ENCODE data around the gene ZBTB22. TPM values are rescaled to one million over a fixed set of nuclear protein-coding genes. Genes with fewer than 3 reads are reported as not detected.
"Not testable (repeated sequence)": the region's sequence is repeated elsewhere in the genome, so short reads cannot be mapped to it uniquely, and the experiment has no call there.

The ZBTB22 gene
- total RNA-seq, 4 donors from 2014 or later = 25.0 to 53.7 (median 35.8) TPM

DNA sequence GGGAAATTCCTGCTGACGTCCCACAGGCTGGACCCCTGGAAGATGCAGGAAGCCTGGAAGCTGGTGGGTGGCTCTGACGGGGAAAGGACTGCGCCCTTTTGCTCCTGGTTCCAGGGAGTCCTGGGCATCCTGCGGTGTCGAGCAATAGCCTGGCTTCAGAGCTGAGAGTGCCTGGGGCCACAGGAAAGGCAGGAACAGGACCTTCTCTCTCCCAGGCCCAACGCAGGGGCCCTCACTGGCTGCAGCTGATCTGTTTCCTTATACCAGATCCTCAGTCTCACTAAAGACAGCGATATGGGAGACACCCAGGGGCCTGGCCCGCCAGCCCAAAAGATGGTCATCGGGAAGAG, 39.2 kb downstream of the ZBTB22 start:
- 71 to 78% methylated on average over 8 to 9 of the region's 9 CpGs for WGBS, 2 donors
- no peak for DNase-seq (ENCODE audit: low spot score in 2 of 2)
- TF ChIP-seq CTCF (IDR thresholded peaks at IDR 0.05) = no peak
- no peak for TF ChIP-seq POLR2A (IDR thresholded peaks at IDR 0.05)
- intact Hi-C loops (cut with DNase I; ENCODE audit: low total_unique reads) = no loop called here
- no peak overlapping the region for H3K4me3 ChIP-seq (ENCODE audit: low read depth, poor library complexity, severe bottlenecking)

- H3K4me3 ChIP-seq (ENCODE audit: low read depth, poor library complexity, severe bottlenecking) = peak overlapping the region; percentile 70
- no peak for DNase-seq (ENCODE audit: low spot score in 2 of 2)
- whole genome bisulfite sequencing, 2 donors = 42 to 48% methylated on average over 31 to 39 of the region's 39 CpGs
- TF ChIP-seq POLR2A (IDR thresholded peaks at IDR 0.05) (no peak), CTCF (IDR thresholded peaks at IDR 0.05) (no peak)
- intact Hi-C loops (cut with DNase I; ENCODE audit: low total_unique reads) = no loop called here
Observed at GRCh38 chr6:33277663-33278391, 39.7 kb downstream of the ZBTB22 start.

DNA sequence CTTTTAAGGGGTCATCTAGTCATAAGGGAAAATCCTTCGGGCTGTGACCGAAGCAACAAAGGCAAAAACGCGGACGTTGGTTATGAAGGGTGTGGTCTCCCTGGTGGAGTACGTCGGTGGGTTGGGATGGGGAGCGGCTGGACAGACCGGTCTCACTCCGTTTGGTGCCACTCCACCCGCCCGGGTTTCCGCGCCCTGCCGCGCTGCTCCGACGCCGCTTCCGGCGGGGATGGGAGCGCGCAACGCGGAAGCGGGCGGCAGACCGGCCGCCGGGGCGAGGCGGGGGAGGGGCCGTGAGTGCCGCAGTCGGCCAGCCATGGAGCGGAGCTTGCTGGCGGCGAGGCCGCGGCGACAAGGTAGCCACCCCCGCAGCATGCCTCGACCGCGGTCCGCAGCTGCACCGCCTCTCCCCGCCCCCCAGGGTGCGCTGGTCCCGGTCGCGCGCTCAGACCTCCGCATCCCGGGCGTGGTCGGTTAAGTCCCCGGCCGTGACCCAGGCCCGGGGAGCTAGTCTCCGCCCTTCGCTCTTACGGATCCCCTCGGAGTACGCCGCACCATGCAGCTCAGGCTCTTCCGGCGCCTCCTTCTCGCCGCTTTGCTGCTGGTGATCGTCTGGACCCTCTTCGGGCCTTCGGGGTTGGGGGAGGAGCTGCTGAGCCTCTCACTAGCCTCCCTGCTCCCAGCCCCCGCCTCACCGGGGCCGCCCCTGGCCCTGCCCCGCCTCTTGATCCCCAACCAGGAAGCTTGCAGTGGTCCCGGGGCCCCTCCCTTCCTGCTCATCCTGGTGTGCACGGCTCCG, 40.5 kb downstream of the ZBTB22 start, which contains the start of gene B3GALT4:
TSS of gene B3GALT4 (plus strand) at position 260 of the 799 bp plus-strand sequence. CDS start at position 557, 297 bp downstream.
- peak; percentile 69 to 97 for DNase-seq (ENCODE audit: low spot score in 2 of 2)
- intact Hi-C loops (cut with DNase I; ENCODE audit: low total_unique reads) = no loop called here
- peak within 1 kb of the TSS; percentile 70 for H3K4me3 ChIP-seq (ENCODE audit: low read depth, poor library complexity, severe bottlenecking)
- TF ChIP-seq CTCF (IDR thresholded peaks at IDR 0.05) = no peak
- peak in 1 of 2 donors; percentile 10 for TF ChIP-seq POLR2A (IDR thresholded peaks at IDR 0.05)
- WGBS, 2 donors = 1 to 3% methylated on average over 32 to 35 of the region's 80 CpGs

DNA sequence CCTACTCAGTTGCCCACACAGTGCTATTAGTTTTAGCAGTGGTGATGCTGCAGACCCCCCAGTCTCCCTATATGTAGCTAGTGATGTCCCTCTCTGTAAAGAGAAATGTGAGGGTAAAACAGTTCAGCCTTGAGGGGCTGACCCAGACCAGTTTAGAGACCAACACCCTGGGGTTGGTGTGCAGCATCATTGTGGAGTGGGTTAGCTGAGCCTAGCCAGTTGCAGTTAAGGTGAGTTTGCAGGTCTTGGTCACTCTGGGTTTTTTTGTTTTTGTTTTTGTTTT, 41.0 kb downstream of the ZBTB22 start:
- TF ChIP-seq CTCF (IDR thresholded peaks at IDR 0.05) = no peak
- H3K4me3 ChIP-seq (ENCODE audit: low read depth, poor library complexity, severe bottlenecking) = peak overlapping the region; percentile 70
- intact Hi-C loops (cut with DNase I; ENCODE audit: low total_unique reads) = no loop called here
- DNase-seq (ENCODE audit: low spot score in 2 of 2) = no peak

DNA sequence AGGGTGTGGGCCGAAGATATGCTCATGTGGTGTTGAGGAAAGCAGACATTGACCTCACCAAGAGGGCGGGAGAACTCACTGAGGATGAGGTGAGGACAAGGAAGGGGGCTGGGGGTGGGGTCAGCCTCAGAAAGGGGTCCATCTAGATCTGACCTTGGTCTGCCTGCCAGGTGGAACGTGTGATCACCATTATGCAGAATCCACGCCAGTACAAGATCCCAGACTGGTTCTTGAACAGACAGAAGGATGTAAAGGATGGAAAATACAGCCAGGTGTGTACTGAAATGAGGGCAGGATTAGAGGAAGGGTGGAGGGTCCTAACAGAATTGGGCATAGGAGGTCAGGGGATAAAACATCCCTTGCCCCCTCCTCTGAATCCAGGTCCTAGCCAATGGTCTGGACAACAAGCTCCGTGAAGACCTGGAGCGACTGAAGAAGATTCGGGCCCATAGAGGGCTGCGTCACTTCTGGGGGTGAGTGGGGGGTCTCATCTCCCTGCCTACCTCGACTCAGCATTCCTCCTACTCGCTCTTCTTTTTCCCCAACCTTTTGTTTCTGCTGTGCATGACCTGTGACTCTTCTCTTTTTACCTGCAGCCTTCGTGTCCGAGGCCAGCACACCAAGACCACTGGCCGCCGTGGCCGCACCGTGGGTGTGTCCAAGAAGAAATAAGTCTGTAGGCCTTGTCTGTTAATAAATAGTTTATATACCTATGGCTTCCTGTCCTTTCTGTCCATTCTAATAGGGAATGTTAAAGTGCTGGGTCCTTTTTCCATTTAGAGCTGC, 41.6 kb downstream of the ZBTB22 start:
- intact Hi-C loops (cut with DNase I; ENCODE audit: low total_unique reads) = not testable (repeated sequence)

More for the DNA sequence above, 41.6 kb downstream of the ZBTB22 start:
- WGBS, 2 donors = 71 to 77% methylated on average over 16 of the region's 16 CpGs
- DNase-seq (ENCODE audit: low spot score in 2 of 2); H3K4me3 ChIP-seq (ENCODE audit: low read depth, poor library complexity, severe bottlenecking): not testable (repeated sequence)
